HG02678 (cell line): ENCODE measurements around the gene CIDEA.
"Not testable (repeated sequence)": the region's sequence is repeated elsewhere in the genome, so short reads cannot be mapped to it uniquely, and the experiment has no call there.

Source experiments
- ATAC-seq: cut with Tn5 transposase; IDR thresholded peaks from one replicate; pipeline ENCODE4 v1.9.1; 2021; ENCODE audit warnings: mild to moderate bottlenecking, moderate library complexity; ENCODE audit not compliant: unreplicated experiment

CIDEA gene, protein sequence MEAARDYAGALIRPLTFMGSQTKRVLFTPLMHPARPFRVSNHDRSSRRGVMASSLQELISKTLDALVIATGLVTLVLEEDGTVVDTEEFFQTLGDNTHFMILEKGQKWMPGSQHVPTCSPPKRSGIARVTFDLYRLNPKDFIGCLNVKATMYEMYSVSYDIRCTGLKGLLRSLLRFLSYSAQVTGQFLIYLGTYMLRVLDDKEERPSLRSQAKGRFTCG

DNA sequence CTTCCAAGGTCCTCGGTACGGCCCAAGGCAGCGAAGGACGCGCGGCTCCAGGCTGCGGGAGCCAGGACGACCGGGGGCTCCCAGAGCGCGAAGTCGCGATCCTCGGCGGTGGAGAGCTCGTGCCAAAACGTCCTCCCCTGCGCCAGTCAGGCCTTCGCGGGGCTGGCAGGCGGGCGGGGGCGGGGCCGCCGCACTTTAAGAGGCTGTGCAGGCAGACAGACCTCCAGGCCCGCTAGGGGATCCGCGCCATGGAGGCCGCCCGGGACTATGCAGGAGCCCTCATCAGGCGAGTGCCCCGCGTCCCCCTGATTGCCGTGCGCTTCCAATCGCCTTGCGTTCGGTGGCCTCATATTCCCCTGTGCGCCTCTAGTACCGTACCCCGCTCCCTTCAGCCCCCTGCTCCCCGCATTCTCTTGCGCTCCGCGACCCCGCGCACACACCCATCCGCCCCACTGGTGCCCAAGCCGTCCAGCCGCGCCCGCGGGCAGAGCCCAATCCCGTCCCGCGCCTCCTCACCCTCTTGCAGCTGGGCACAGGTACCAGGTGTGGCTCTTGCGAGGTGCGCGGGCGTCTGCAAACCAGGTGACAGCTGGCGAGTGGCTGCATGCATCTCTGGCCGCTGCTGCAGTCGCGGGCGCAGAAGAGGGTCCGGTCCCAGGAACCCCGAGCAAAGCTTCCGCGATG, at the start of gene CIDEA:
Gene CIDEA (plus strand): TSS at position 226 of the 684 bp plus-strand sequence. CDS start 23 bp downstream, at position 249.
- ATAC-seq, result no peak

DNA sequence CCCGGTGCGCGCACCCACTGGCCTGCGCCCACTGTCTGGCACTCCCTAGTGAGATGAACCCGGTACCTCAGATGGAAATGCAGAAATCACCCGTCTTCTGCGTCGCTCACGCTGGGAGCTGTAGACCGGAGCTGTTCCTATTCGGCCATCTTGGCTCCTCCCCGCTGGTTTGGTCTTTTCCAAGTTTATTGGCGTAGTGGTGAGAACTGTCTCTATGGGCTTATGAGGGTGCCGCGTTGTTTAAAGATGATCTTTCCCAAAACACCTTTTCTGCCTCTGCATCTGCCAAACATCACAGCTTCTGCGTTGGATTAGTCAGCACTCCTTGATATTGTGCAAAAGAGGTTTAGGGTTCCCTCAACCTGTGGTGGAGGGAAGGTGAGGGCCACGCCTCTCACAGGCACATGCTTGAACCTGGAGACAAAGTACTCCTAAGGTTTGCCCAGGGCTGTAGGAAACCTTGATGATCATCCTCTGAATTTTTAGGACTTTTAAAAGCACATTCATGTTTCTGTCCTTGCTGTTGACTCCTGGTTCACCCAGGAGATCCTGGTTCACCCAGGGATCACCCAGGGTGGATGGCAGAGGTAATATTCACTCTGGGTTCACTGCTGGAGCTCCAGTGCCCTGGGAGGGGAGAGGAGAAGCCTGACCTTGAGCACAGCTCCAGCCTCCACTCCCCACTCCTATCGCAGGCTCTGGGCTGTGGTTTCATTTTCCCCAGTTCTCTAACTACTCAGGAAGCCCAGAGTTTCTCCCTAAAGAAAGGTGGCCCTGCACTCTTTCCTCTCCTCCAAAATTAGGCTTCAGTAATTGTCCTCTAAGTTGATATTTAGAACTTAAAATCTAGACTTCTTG, 45.6 kb upstream of the CIDEA start:
- ATAC-seq, result not testable (repeated sequence)

DNA sequence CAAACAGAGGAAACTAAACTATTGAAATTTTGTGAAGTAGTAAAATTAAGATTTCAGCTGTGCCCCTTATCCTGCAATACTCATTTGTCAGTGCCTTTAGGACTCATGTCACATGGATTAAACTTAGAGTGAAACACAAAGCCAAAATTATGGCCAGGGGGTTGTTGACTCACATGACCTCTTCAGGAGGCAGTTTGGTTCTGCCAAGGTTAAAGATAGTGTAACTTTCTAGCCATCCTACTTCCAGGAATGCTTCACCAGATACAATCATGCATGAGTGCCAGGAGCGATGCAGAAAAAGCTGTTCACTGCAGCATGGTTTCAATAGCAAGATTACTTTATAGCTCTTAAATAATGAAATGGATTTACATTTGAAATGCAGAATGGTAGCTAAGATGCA, 41.9 kb upstream of the CIDEA start:
- ATAC-seq, result not testable (repeated sequence)

DNA sequence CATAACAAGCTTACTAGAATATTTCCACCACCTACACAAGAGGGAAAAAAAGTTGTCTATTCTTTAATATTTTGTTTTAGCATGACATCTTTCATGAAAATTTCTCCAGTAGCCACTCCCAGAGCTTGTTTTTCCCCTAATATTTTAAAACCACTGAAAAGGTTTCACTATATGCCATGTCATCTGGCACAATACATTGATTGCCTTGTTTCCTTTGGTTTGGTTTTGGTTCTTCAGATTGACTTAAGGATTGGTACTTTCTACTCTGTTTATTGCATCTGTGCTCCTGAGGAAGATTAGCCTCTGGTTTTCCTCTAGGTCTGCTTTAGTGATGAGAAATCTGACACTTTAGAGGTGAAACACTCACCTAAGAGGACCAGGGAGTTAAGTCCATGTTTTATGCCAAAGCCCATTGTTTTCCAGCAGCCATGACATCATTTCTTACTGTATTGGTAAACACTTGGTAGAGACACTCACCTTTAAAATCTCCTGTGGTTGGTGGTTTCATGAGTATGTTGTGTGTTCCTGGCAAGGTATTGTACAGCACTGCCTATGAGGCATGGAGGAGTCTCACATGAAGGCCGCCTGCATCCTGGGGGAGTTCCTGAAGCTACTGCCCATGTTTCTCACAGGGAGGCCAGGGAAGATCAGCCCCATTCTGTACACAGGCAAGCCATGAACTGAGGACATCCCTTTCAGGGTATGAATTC, 39.7 kb upstream of the CIDEA start:
- not testable (repeated sequence) for ATAC-seq

DNA sequence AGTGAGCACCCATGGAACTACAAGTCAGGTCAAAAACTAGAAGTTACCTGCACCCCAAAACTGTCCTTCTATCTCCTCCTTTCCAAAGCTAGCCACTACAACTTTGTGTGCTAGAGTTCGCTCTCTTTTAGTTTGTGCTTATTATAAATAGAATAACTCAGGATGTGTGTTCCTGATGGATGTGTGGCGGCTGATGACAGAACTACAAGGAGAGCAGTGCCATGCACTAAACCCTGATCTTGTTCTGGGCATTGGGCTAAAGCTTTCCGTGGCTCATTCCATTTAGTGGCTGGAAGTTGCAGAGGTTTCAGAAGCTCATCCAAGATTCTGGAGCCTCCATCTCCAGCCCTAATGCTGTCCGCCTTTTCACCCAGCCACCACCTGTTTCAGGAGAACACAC, 37.7 kb upstream of the CIDEA start:
- ATAC-seq, result not testable (repeated sequence)

DNA sequence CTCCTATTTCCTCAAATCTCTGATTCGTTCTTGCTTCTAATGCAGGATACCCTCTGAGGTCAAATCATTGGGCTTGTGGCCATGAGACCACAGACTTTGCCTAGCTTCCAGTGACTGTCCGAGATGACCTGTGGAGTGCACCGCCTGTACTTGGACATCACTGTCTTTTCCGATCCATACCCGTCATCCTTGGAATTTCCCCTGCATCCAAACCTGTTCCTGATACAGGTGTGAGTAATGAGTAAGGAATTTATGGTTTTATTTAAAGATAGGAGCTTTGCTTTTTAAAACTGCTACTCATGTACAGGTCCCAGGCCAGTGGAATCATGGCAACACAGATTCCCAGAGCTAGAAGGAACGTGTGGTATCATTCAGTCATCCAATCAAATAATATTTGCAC, 35.6 kb upstream of the CIDEA start:
- ATAC-seq, result not testable (repeated sequence)

DNA sequence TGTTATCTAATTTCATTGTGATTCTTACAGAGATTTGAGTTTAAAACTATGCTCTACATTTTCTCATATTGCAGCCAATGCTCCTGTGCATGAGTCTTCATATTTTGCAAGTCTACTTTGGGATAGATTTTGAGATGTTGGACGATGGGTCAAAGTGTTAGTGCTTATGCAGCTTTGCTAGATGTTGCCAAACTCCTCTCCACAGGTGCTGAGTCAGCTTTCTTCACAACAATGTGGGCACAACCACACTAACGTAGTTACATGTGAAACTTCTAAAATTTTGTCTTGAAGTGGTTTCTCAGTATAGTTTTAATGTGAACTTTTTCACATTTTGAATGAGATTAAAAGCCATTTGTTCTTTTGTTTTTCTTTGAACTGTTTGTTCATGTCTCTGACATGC, 32.1 kb upstream of the CIDEA start:
- not testable (repeated sequence) for ATAC-seq

DNA sequence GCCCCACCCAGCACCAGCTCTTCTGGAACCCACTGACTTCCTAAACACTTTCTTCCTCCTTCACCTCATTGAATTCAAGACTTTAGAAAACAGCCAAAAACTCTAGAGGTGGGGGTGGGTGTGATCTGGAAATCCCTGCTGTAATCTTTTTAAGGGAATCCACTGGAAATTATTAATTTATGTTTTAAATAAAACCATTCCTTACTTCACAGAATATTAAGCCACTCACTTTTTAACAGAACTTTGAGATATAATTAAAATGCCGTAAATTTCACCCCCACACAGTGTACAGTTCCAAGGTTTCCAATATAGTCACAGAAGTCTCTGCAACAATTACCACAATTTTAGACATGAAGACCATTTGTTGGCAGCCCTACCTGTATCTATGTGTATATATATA, 30.8 kb upstream of the CIDEA start:
- not testable (repeated sequence) for ATAC-seq

DNA sequence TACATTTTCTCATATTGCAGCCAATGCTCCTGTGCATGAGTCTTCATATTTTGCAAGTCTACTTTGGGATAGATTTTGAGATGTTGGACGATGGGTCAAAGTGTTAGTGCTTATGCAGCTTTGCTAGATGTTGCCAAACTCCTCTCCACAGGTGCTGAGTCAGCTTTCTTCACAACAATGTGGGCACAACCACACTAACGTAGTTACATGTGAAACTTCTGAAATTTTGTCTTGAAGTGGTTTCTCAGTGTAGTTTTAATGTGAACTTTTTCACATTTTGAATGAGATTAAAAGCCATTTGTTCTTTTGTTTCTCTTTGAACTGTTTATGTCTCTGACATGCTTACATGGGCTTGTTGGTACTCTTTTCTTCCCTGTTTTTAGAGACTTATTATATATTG, 27.4 kb upstream of the CIDEA start:
- ATAC-seq, result not testable (repeated sequence)

DNA sequence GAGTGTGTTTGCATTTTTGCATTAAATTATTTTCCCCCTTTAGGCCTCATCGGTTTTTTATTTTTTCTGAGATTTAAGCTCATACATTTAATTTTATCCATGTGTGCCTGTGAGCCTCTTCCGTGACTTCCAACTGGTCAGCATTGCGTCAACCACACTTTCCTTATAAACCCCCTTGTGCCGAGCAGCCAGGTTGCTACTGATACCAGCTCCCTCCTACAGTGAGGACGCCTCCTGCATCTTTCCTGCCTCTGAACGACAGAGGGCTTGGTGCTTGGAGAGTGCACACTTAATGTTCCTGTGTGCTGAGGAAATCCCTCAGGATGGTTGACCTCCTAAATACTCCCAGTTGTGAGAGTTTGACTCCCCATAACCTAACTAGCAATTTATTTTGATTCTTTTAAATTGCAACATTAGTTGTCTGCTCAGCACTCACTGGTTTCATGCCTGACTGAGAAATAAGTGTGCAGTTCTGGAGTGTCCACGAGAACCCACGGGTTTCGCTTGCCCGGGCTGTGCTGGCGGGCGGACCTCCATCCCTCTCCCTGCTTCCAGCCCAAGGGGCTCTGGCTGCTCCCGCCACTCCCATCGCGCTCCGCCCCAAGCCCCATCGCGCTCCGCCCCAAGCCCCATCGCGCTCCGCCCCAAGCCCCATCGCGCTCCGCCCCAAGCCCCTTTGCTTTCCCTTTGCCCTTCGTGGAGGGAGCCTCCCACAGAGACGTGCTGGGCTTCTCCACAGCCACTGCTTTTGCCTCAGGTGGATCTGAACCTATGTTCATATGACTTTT, 26.6 kb upstream of the CIDEA start:
- ATAC-seq, result not testable (repeated sequence)

DNA sequence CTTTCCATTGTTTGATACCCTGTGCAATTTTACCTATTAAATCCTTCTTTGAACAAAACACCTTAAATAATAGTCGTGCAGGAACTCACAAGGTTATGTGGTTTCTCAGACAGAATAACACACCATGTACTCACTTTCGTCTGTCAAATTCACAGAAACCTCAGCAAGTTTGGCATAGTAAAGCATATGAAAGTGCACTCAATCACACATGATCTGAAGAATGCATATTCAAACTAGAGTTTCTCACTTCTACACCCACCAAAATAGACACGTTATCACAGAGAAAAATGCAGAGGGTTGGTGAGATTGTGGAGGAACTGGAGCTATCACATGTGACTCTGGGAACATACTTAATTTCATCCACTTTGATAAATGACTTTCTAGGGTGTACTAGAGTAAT, 25.9 kb upstream of the CIDEA start:
- ATAC-seq, result not testable (repeated sequence)

DNA sequence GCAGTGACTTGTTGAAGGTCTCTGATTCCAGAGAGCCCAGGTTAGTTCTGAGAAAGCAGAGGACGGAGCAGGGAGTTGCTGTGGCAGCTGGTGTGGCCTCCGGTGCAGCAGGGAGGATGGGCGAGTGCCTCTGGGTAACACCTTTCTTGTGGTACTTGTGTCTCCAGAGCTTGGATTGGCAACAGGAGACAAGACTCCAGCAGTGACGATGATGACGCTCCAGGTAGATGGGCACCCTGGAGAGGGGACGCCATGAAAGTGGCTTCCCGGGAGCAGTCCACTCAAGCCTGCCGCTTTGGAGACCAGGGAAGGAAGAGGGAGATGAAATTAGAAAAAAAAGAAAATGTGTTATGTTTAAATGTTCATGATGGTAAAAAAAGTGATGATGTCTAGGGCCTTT, 23.6 kb upstream of the CIDEA start:
- ATAC-seq, result not testable (repeated sequence)

DNA sequence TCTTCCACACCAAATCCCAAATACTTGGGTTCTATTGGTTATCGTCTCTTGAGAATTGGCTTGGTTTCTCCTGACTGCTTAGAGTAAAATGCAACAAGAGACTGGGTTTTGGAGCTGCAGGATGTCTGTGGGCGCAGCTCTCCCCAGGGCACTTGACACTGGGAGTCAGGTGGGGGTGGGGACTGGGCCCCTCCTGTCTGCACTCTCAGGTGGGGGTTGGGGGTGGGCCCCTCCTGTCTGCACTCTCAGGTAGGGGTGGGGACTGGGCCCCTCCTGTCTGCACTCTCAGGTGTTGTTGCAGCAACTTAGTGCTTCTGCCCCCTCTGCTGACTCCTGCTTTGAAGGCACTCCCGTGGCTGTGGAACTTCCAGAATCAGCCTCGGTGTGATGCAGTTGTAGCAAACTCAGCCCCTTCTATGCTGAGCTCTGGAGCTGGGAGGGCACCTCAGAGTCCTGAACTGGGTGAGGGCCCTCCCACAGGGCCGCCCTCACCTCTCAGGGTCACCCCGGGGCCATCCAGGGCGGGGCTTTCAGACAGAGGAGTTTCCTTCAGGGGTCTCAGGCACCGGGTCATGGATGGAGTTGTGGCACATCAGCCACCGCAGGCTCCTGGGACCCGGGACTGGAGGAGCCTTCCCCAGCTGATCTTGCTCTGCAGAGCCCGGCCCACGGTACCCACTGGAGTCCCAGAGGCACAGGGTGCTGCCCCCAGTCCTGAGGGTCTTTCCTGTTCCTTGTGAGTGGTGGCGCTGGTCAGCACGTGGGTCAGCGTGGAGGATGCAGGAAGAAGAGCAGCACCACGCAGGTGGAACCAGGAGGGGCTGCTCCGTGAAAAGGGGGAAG, 22.9 kb upstream of the CIDEA start:
- ATAC-seq, result no peak

DNA sequence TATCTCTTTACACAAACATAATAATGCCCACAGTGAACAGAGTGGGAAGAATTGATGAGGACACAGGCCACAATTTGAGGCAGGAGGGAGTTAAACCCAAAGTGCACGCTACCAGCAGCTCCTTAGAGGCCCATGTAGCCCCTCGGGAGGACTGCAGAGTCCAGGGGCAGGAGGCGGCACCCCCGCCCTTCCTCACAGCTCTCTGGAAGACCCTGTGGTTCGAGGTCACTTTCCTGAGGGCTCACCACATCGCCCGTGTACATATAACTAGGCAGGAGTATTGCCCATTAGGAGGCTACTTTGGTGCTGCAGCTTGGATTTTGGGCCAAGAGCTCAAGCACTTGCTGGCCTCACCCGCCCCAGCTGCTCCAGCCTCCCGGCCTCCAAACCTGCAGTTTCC, 22.2 kb upstream of the CIDEA start:
- ATAC-seq, result no peak

DNA sequence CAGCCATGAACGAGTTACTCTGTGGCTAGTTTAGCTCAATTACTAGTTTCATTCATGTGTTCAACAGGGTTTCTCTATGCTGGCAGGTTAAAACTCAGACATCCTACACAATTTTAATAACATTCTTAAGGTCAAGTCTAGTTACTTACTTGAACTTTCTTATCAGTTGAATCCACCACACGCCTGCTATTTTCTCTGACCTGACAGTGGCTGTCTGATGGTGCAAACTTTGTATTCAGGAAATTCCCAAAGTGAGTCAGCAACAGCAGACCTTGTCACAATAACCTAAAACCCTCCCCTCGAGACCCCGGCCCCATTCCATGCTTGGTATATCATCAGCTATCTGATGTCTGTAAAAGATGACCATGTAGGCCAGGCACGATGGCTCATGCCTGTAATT, 20.8 kb upstream of the CIDEA start:
- ATAC-seq, result no peak

DNA sequence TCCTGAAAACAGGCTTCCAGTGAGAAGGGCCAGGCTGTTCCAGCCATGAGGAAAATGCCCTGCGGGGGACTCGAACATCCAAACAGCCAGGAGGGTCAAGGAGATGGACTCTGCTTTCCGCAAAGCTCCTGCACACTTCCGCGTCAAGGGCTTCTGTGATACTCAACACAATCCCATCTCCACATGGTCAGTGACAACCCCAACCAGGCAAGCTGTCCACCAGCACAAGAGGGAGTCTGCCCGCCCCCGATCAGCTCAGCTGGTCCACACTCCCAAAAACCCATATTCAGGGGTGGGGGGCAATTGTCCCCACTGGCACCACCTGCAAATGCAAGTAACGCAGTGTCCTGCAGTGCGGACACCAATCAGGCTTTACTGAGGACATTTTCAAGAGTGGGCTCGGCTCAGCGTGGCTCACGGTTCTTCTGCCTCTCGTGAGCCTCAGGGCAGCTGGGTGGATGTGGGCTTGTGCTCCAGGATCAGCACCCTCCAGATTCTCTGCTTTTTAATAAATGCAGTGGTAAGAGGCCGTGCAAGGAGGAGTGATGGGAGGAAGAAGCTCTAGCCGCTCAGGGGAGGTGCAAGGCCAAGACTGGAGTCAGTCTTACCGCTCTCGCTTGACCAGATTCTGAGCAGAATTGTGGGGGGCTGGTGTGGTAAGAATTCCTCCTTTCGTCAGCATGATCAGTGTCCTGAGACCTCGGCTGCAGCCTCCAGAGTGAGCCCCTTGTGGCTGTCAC, 19.5 kb upstream of the CIDEA start:
- ATAC-seq, result no peak

DNA sequence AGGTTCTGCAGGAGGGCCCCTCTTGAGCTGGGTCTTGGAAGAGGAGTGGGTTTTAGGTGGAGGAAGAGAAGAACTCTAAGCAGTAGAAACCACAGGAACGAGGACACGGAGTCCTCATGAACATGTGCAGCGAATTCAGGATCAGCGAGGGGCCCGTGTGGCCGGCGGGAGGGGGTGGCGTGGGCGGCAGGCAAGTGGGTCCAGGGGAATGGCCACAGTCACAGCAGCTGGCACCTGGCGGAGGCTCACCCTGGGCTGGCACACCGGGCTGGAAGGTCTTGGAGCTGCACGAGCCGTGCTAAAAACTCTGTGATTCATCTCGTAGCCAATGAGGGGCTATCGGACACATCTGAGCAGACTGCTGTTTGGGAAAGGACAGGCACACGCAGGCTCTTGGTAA, 18.0 kb upstream of the CIDEA start:
- no peak for ATAC-seq

DNA sequence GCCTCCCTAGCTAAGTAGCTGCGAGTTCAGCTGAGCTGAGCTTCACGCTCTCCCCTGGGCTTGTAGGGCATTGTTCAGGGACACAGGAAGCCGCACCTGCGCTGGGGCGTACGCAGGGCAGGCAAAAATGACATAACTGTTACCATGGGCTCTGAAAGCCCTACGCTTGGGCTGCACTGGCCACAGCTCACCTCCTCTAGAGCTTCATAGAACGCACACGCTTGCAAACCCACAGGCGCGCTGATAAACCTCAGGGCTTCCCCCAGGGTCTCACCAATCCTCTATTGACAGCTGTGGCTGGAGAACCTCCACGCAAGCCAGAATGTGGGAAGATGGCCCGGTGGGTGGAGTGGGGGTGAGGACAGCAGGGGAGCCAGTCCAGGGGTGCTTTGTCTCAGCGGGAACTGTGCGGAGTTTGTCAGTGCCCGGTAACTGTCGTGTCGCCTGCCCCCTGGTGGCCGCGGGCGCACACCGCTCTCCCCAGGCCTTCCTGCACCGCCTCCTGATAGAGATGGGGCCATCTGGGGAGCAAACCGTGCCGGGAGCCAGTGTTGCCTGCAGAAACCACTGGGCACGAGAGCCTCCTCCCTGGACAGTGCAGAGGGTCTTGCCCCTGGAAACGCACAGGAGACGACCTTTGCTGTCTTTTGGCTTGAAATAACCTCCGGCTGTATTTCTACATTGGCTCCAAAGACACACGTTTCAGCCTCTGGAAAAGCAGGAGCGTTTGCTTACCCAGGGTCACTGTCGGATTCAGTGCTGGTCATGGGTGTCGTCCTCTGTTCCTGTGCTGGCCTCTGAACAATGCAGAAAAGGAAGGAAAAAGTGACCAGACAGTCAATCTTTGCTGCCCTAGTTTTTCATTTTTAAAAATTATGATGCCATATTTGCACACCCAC, 17.0 kb upstream of the CIDEA start:
- peak; percentile 93 for ATAC-seq
